GM23338 (cell line): Measurements from ENCODE around the gene NCK2. TPM values are rescaled to one million over a fixed set of nuclear protein-coding genes. Genes with fewer than 3 reads are reported as not detected.
A peak's percentile ranks its signal among the peaks of the same experiment; 100 is the strongest.

Experiments
- ATAC-seq: fragments of 200-7000 bp; cut with Tn5 transposase; 3 replicates; pipeline ENCODE4 v1.9.1; 2020
- DNase-seq: peaks from one replicate; pipeline ENCODE4 v3.0.0-alpha.2; 2015; ENCODE audit warnings: low spot score
- H2AFZ ChIP-seq: fragments of 200-600 bp; sonication (generic); 2 replicates; pipeline ENCODE4 v1.8.0; 2016; ENCODE audit warnings: antibody characterized with exemption, mild to moderate bottlenecking, moderate library complexity
- H3F3A ChIP-seq: fragments of 200-600 bp; sonication (generic); replicated peaks from 2 replicates; pipeline ENCODE4 v1.8.0; 2017; ENCODE audit warnings: antibody characterized with exemption, mixed run types, low read depth
- H3K27ac ChIP-seq: fragments of 200-600 bp; sonication (generic); 2 replicates; pipeline ENCODE4 v1.6.1; 2016; ENCODE audit warnings: low read depth
- H3K27me3 ChIP-seq: fragments of 200-600 bp; sonication (generic); 2 replicates; pipeline ENCODE4 v1.8.0; 2016; ENCODE audit warnings: mild to moderate bottlenecking, mixed run types, moderate library complexity; ENCODE audit not compliant: insufficient read depth
- H3K36me3 ChIP-seq: fragments of 200-600 bp; sonication (generic); 2 replicates; pipeline ENCODE4 v1.8.0; 2016; ENCODE audit warnings: mild to moderate bottlenecking; ENCODE audit not compliant: insufficient read depth
- H3K4me1 ChIP-seq: fragments of 200-600 bp; sonication (generic); 2 replicates; pipeline ENCODE4 v1.8.0; 2016; ENCODE audit warnings: mild to moderate bottlenecking, moderate library complexity; ENCODE audit not compliant: insufficient read depth
- H3K4me2 ChIP-seq: fragments of 200-600 bp; sonication (generic); 2 replicates; pipeline ENCODE4 v1.7.1; 2017; ENCODE audit warnings: mixed run types
- H3K4me3 ChIP-seq: fragments of 200-600 bp; sonication (generic); 2 replicates; pipeline ENCODE4 v1.6.1; 2016; ENCODE audit warnings: mixed run types
- H3K79me2 ChIP-seq: fragments of 200-600 bp; sonication (generic); replicated peaks from 2 replicates; pipeline ENCODE4 v1.8.0; 2017; ENCODE audit warnings: mild to moderate bottlenecking; ENCODE audit not compliant: insufficient read depth
- H3K9me2 ChIP-seq: fragments of 200-600 bp; sonication (generic); 2 replicates; pipeline ENCODE4 v1.8.0; 2017; ENCODE audit not compliant: insufficient read depth
- H4K20me1 ChIP-seq: fragments of 200-600 bp; sonication (generic); replicated peaks from 2 replicates; pipeline ENCODE4 v1.8.0; 2017; ENCODE audit warnings: mild to moderate bottlenecking; ENCODE audit not compliant: insufficient read depth
- H3K27ac Mint-ChIP-seq: 2 replicates; pipeline ENCODE4 v1.8.0; 2020; ENCODE audit warnings: inconsistent platforms, mild to moderate bottlenecking, moderate library complexity, mixed read lengths
- H3K27me3 Mint-ChIP-seq: 3 replicates; pipeline ENCODE4 v1.8.0; 2022; ENCODE audit warnings: low read depth, mild to moderate bottlenecking, moderate library complexity, mixed read lengths, inconsistent platforms; ENCODE audit not compliant: insufficient read depth, poor library complexity
- H3K36me3 Mint-ChIP-seq: 3 replicates; pipeline ENCODE4 v1.8.0; 2021; ENCODE audit warnings: low read depth, mild to moderate bottlenecking, inconsistent platforms, moderate library complexity, mixed read lengths
- H3K4me1 Mint-ChIP-seq: 3 replicates; pipeline ENCODE4 v1.8.0; 2020; ENCODE audit warnings: mild to moderate bottlenecking, inconsistent platforms, mixed read lengths
- H3K4me3 Mint-ChIP-seq: 3 replicates; pipeline ENCODE4 v1.8.0; 2021; ENCODE audit warnings: moderate library complexity, mild to moderate bottlenecking, inconsistent platforms, mixed read lengths
- H3K9me3 Mint-ChIP-seq: 3 replicates; pipeline ENCODE4 v1.8.0; 2020; ENCODE audit warnings: moderate library complexity, mild to moderate bottlenecking, inconsistent platforms, mixed read lengths
- CREB1 ChIP-seq: fragments of 250-450 bp; sonication (Bioruptor Pico); IDR thresholded peaks from 2 replicates; pipeline ENCODE4 v1.5.0; 2020; ENCODE audit warnings: low read depth, mild to moderate bottlenecking, moderate library complexity
- EZH2 ChIP-seq: fragments of 200-600 bp; sonication (generic); IDR thresholded peaks from one replicate; pipeline ENCODE4 v1.8.0; 2017; ENCODE audit warnings: antibody characterized with exemption, mild to moderate bottlenecking, low read depth; ENCODE audit not compliant: unreplicated experiment
- EZH2phosphoT487 ChIP-seq: fragments of 200-600 bp; sonication (generic); IDR thresholded peaks from one replicate; pipeline ENCODE4 v1.8.1; 2018; ENCODE audit warnings: antibody characterized with exemption; ENCODE audit not compliant: unreplicated experiment
- NANOG ChIP-seq: IDR thresholded peaks from 2 replicates; pipeline ENCODE4 v1.6.1; 2016; ENCODE audit warnings: antibody characterized with exemption, borderline replicate concordance
- POLR2AphosphoS5 ChIP-seq: IDR thresholded peaks from 2 replicates; pipeline ENCODE4 v1.6.1; 2016; ENCODE audit warnings: antibody characterized with exemption, low read depth
- STAT1 ChIP-seq: IDR thresholded peaks from one replicate; pipeline ENCODE4 v1.6.1; 2016; ENCODE audit warnings: antibody characterized with exemption; ENCODE audit not compliant: unreplicated experiment
- ZNF114 ChIP-seq: fragments of 250-450 bp; sonication (Bioruptor Pico); IDR thresholded peaks from 2 replicates; pipeline ENCODE4 v1.5.0; 2020; ENCODE audit warnings: mild to moderate bottlenecking, moderate library complexity
- ZNF331 ChIP-seq: fragments of 250-450 bp; sonication (Bioruptor Pico); IDR thresholded peaks from 2 replicates; pipeline ENCODE4 v1.5.0; 2020; ENCODE audit warnings: low read depth, mild to moderate bottlenecking, moderate library complexity
- polyA plus RNA-seq: library from polyadenylated mRNA; unstranded; fragments of >200 nt; fragmentation: Nextera tagmentation; extraction: Ambion mirVana; gene quantifications from 2 replicates; pipeline ENCODE4 v1.2.1, GENCODE V29; 2016
- total RNA-seq: library from RNA; depleted of rRNA; stranded (reverse); fragments of >200 nt; shearing (Covaris generic); gene quantifications from 2 replicates; pipeline ENCODE4 v1.2.3, GENCODE V29; 2014
- TF ChIP-seq, protein P1 (sequence below): IDR thresholded peaks from one replicate; pipeline ENCODE4 v1.6.1; 2018; ENCODE audit warnings: antibody characterized with exemption; ENCODE audit not compliant: unreplicated experiment

Gene NCK2
- total and polyA plus RNA-seq, 2 experiments from 2014 or later, result 26.9 to 59.9 TPM

DNA sequence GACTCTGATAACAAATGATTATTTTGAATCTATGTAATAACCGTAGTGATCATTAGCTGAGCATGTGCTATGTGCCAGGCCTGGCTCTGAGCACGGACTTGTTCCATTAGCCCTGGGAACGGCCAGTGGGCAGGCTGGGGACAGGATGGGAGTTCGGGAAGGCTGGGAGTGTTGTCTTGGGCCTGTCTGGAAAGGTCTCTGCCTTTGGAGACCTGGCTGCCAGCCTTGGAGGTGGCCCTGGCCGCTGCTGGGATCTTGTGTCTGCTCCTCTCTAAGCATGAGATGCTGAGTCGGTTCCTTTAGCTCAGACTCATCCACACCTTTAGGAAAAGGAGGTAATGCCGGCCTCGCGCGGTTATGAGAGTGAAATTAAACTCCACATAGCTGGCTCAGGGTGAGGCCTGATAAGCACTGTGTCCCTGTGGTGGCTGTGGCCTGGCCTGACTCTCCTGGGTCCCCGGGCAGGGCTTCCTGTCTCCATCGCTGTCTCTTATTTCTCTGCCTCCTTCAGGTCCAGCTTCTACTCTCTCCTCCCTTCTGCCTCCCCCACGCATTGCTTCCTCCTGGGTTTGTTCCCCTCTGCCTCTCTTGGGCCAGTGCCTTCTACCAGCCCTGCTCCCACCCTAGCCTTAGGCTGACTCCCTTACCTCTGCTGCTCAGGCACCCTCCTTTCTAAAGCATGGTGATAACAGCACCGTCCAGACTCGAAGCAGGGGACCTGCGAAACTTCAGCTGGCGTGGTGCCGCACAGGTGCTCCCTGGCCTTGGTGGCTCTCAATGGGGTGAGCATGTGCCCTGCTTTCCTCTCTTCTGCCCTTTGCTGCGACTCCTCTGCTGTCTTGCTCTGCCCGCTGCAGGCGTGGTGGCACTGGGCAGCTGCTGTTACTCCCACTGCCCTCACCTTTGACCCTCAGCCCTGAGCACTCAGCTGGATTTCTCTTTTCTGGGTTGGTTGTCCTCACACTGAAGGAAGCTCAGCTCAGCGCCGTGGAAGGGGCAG is 41.8 kb downstream of the NCK2 start:
- H4K20me1 ChIP-seq, result peaks cover 43% of the 10 kb centered on the region
- H3K9me2 ChIP-seq, result no peaks in the 10 kb centered on the region
- ATAC-seq (no peak), DNase-seq (no peak)
- no peaks in the 10 kb centered on the region for H3K27me3 ChIP-seq
- Mint-ChIP-seq H3K4me3 (no peak overlapping the region), H3K9me3 (no peaks in the 10 kb centered on the region), H3K27me3 (peaks cover 5% of the 10 kb centered on the region), H3K27ac (0 out of 2 replicates have a peak overlapping the region, but pooled peaks have one; percentile 77), H3K4me1 (peaks cover 53% of the 10 kb centered on the region), H3K36me3 (no peaks in the 10 kb centered on the region)
- no peak overlapping the region for H3K27ac ChIP-seq
- H2AFZ ChIP-seq, result no peak overlapping the region
- no peak for TF ChIP-seq EZH2
- TF ChIP-seq, protein P1, sequence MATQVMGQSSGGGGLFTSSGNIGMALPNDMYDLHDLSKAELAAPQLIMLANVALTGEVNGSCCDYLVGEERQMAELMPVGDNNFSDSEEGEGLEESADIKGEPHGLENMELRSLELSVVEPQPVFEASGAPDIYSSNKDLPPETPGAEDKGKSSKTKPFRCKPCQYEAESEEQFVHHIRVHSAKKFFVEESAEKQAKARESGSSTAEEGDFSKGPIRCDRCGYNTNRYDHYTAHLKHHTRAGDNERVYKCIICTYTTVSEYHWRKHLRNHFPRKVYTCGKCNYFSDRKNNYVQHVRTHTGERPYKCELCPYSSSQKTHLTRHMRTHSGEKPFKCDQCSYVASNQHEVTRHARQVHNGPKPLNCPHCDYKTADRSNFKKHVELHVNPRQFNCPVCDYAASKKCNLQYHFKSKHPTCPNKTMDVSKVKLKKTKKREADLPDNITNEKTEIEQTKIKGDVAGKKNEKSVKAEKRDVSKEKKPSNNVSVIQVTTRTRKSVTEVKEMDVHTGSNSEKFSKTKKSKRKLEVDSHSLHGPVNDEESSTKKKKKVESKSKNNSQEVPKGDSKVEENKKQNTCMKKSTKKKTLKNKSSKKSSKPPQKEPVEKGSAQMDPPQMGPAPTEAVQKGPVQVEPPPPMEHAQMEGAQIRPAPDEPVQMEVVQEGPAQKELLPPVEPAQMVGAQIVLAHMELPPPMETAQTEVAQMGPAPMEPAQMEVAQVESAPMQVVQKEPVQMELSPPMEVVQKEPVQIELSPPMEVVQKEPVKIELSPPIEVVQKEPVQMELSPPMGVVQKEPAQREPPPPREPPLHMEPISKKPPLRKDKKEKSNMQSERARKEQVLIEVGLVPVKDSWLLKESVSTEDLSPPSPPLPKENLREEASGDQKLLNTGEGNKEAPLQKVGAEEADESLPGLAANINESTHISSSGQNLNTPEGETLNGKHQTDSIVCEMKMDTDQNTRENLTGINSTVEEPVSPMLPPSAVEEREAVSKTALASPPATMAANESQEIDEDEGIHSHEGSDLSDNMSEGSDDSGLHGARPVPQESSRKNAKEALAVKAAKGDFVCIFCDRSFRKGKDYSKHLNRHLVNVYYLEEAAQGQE, result no peak
- TF ChIP-seq NANOG, result no peak
- no peak overlapping the region for H3K4me3 ChIP-seq
- no peaks in the 10 kb centered on the region for H3K36me3 ChIP-seq
- H3F3A ChIP-seq, result no peaks in the 10 kb centered on the region
- H3K79me2 ChIP-seq, result peaks cover 95% of the 10 kb centered on the region
- H3K4me1 ChIP-seq, result peaks cover 31% of the 10 kb centered on the region
- no peak overlapping the region for H3K4me2 ChIP-seq

GRCh38 chr2:105787376-105788318 is 42.9 kb downstream of the NCK2 start:
- TF ChIP-seq EZH2phosphoT487 (no peak), ZNF331 (CRISPR knock-in tag) (no peak), ZNF114 (CRISPR knock-in tag) (no peak), STAT1 (no peak), CREB1 (no peak), POLR2AphosphoS5 (no peak)
- no peaks in the 10 kb centered on the region for H3F3A ChIP-seq
- DNase-seq, result no peak
- ATAC-seq, result no peak
- H3K4me3 ChIP-seq, result no peak overlapping the region
- Mint-ChIP-seq H3K4me1 (peaks cover 53% of the 10 kb centered on the region), H3K27me3 (peaks cover 5% of the 10 kb centered on the region), H3K9me3 (no peaks in the 10 kb centered on the region), H3K36me3 (no peaks in the 10 kb centered on the region), H3K27ac (no peak overlapping the region), H3K4me3 (no peak overlapping the region)
- H3K4me1 ChIP-seq, result peaks cover 32% of the 10 kb centered on the region
- no peaks in the 10 kb centered on the region for H3K36me3 ChIP-seq
- peaks cover 98% of the 10 kb centered on the region for H3K79me2 ChIP-seq
- H3K9me2 ChIP-seq, result no peaks in the 10 kb centered on the region
- no peak overlapping the region for H3K4me2 ChIP-seq
- H3K27me3 ChIP-seq, result no peaks in the 10 kb centered on the region
- peaks cover 47% of the 10 kb centered on the region for H4K20me1 ChIP-seq
- no peak overlapping the region for H3K27ac ChIP-seq
- no peak overlapping the region for H2AFZ ChIP-seq
